Heart left ventricle (tissue), 16 donors: ENCODE data around the gene PSMC5. TPM values are rescaled to one million over a fixed set of nuclear protein-coding genes. Genes with fewer than 3 reads are reported as not detected.
"Not testable (repeated sequence)": the region's sequence is repeated elsewhere in the genome, so short reads cannot be mapped to it uniquely, and the experiment has no call there.

Experiments
- ATAC-seq, 4 donors: fragments of 200-7000 bp; cut with Tn5 transposase; one replicate each; pipeline ENCODE4 v1.9.1; 2020 to 2022; ENCODE audit warnings: moderate library complexity in 4 of 4, mild to moderate bottlenecking in 3 of 4, moderate number of reproducible peaks in 1 of 4
- DNase-seq, 5 donors: peaks; one replicate each; pipeline ENCODE4 v3.0.0-alpha.2; 2020
- H3K27ac ChIP-seq, 12 donors: fragments of 200-600 bp; sonication (generic) in 4 of 12; one replicate each; pipeline versions ENCODE4 v1.5.0 to v1.8.0; 2016 to 2022; ENCODE audit warnings: mild to moderate bottlenecking in 2 of 12
- H3K27me3 ChIP-seq, 9 donors: fragments of 200-600 bp; sonication (generic) in 2 of 9; one replicate each; pipeline versions ENCODE4 v1.5.1 to v1.8.0; 2016 to 2022; ENCODE audit warnings: mild to moderate bottlenecking in 3 of 9
- H3K36me3 ChIP-seq, 9 donors: fragments of 200-600 bp; sonication (generic) in 2 of 9; one replicate each; pipeline versions ENCODE4 v1.5.0 to v1.8.0; 2018 to 2022; ENCODE audit warnings: mild to moderate bottlenecking in 2 of 9
- H3K4me1 ChIP-seq, 12 donors: fragments of 200-600 bp; sonication (generic) in 4 of 12; one replicate each; pipeline versions ENCODE4 v1.5.0 to v1.8.0; 2016 to 2022; ENCODE audit warnings: mild to moderate bottlenecking in 3 of 12
- H3K4me3 ChIP-seq, 12 donors: fragments of 200-600 bp; sonication (generic) in 4 of 12; one replicate each; pipeline versions ENCODE4 v1.5.0 to v1.8.0; 2017 to 2022; ENCODE audit warnings: mild to moderate bottlenecking in 9 of 12, moderate library complexity in 4 of 12
- H3K9me3 ChIP-seq, 12 donors: fragments of 200-600 bp; sonication (generic) in 4 of 12; one replicate each; pipeline versions ENCODE4 v1.5.0 to v1.8.0; 2016 to 2022; ENCODE audit warnings: mild to moderate bottlenecking in 1 of 12
- POLR2A ChIP-seq, 2 donors: fragments of 450-650 bp; IDR thresholded peaks; one replicate each; pipeline ENCODE4 v1.6.1; 2017; ENCODE audit warnings: antibody characterized with exemption in 2 of 2, mild to moderate bottlenecking in 2 of 2, moderate library complexity in 2 of 2
- WGBS, 4 donors: extraction: QIAGEN DNeasy Blood & Tissue Kit in 2 of 4; methylation state at CpG; one replicate each; pipeline versions ENCODE4 v1.1.5 to v1.1.7; 2013 to 2018; 5-methylcytosine and 5-hydroxymethylcytosine counted together
- intact Hi-C, 10 donors: fragments of 100-400 bp; cut with DNase I; formaldehyde crosslinking; loops; one replicate each; pipeline versions ENCODE4 v1.11.1 to v1.14.2; 2022
- polyA plus RNA-seq, 2 donors: library from polyadenylated mRNA; stranded (reverse); fragments of 200-250 nt; gene quantifications; one replicate each; pipeline ENCODE4 v1.2.3, GENCODE V29; 2013
- total RNA-seq, 9 donors: library from RNA; depleted of rRNA in 2 of 9; stranded (reverse); fragments of >200 nt in 2 of 9; fragmentation: NEBNext Ultra II Directional in 3 of 9; extraction: Animal tissue kit (Norgen Biotek cat#: 25700) in 3 of 9; gene quantifications; one replicate each; pipeline versions ENCODE4 v1.1.0 to v1.2.4, GENCODE V29; 2016 to 2023
- TF ChIP-seq, protein P1 (sequence below), 12 donors: fragments of 200-600 bp; sonication (generic) in 4 of 12; IDR thresholded peaks; one replicate each; pipeline versions ENCODE4 v1.5.0 to v1.8.0; 2018 to 2022; ENCODE audit warnings: antibody characterized with exemption in 12 of 12, mild to moderate bottlenecking in 5 of 12
- donor health status: ischemic (EF 13 %, LVEDD 7.1; RV severe dilation, severe dysfunction).
- donor health status: healthy with polysubstance abuse.
- donor health status: DM: no; HTN: yes; CAD: no.
- donor health status: DM: no; HTN: no; CAD: no.
- donor health status: ischemic (EF 25% LVEDD 6.9; RV normal size, moderate dysfunction).
- donor health status: ischemic (EF 25% LVEDD 5.7; RV mildly dilated, moderate dysfunction).
- donor health status: healthy.
- donor health status: DM: yes; HTN: yes; CAD: no.
- donor health status: ischemic (EF 35%, LVEDD 5.7; RV mildly dilated, moderate dysfunction).
- donor health status: nonischemic (EF 11% LVEDD 7.7; RV severe dilation, severe dysfunction).
- donor health status: DM: yes; HTN: yes; CAD: no.
- donor health status: PGD.
- donor health status: ischemic (EF 29% LVEDD 5.4; RV normal size, mild dysfunction).
- donor health status: nonischemic (EF 23%, LVEDD 6.1; RV moderate dilation, normal function).

PSMC5 gene
- total and polyA plus RNA-seq, 11 donors, result 64.7 to 189 (median 127) TPM

DNA sequence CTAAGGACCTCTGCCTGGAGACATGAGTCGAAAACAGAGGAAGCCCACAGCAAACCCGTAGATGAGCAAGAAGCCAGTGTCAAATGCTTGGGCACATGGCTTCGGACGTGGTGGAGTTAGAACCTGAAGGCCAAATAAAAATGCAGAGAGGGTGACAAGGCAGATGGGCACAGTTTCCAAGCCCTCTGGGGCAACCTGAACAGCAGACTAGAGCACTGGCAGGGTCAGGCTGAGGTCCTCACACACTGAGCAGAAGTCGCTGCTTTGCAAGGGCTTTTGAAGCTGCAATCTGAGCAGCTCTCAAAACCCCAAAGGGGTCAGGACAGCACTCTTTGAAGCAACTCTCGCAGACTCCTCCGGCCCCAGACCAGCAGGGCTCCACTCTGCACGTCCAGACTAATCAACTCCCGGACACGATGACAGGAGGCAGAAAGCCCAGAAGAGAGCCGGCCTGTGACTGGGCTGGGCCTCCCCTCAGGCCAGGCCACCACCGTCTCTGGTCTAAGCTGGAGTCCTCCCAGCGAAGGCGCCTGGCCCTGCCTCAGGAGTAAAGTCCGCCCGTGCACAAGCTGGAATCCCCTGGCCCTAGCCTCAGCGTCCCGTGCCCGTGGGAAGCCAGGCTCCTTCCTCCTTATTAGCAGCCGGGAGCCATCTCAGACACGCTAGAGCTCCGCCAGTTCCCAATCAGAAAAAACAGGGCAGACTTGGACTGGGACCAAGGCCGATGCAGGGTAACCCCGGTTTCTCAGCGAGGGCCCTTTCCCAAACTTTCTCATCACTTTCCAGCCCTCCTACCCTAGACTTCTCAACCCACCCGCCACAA is 14.3 kb downstream of the PSMC5 start:
- Histone ChIP-seq H3K4me1 (peaks cover 21 to 60% (median 47%) of the 10 kb centered on the region in 12 donors), H3K4me3 (peak overlapping the region; percentile 69 to 99 (median 93)), H3K36me3 (peaks cover 0 to 11% (median 9%) of the 10 kb centered on the region in 9 donors), H3K27me3 (no peaks in the 10 kb centered on the region), H3K27ac (peak overlapping the region; percentile 84 to 98 (median 94)), H3K9me3 (no peaks in the 10 kb centered on the region)
- ATAC-seq (peak; percentile 3 to 14 (median 10)), DNase-seq (peak; percentile 56 to 86 (median 72))
- TF ChIP-seq POLR2A (IDR thresholded peaks at IDR 0.05), result no peak
- TF ChIP-seq, protein P1, sequence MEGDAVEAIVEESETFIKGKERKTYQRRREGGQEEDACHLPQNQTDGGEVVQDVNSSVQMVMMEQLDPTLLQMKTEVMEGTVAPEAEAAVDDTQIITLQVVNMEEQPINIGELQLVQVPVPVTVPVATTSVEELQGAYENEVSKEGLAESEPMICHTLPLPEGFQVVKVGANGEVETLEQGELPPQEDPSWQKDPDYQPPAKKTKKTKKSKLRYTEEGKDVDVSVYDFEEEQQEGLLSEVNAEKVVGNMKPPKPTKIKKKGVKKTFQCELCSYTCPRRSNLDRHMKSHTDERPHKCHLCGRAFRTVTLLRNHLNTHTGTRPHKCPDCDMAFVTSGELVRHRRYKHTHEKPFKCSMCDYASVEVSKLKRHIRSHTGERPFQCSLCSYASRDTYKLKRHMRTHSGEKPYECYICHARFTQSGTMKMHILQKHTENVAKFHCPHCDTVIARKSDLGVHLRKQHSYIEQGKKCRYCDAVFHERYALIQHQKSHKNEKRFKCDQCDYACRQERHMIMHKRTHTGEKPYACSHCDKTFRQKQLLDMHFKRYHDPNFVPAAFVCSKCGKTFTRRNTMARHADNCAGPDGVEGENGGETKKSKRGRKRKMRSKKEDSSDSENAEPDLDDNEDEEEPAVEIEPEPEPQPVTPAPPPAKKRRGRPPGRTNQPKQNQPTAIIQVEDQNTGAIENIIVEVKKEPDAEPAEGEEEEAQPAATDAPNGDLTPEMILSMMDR (IDR thresholded peaks at IDR 0.05), result no peak
- intact Hi-C loops, result loop anchor here in 3 of 10 donors (1.0 to 5.0 kb wide), 3 partner anchors 14 to 69 kb away; partner anchors contain the start of genes FTSJ3 (in 3 of the 3), PSMC5 (in 3 of the 3), CCDC47 (in 2 of the 3) and DDX42 (in 1 of the 3)
- 4 to 6% (median 4%) methylated on average over 22 to 26 of the region's 26 CpGs for WGBS, 4 donors

GRCh38 chr17:63842173-63842539 is 14.9 kb downstream of the PSMC5 start:
- TF ChIP-seq, protein P1 (IDR thresholded peaks at IDR 0.05), result no peak
- no peak for TF ChIP-seq POLR2A (IDR thresholded peaks at IDR 0.05)
- Histone ChIP-seq H3K36me3 (peaks cover 0 to 5% (median 3%) of the 10 kb centered on the region in 9 donors), H3K27ac (peak overlapping the region; percentile 84 to 98 (median 94)), H3K27me3 (no peaks in the 10 kb centered on the region), H3K4me1 (peaks cover 21 to 58% (median 46%) of the 10 kb centered on the region in 12 donors), H3K9me3 (no peaks in the 10 kb centered on the region), H3K4me3 (peak overlapping the region; percentile 69 to 99 (median 93))
- 1 to 2% (median 1%) methylated on average over 27 to 36 of the region's 36 CpGs for WGBS, 4 donors
- intact Hi-C loops, result loop anchor here in 3 of 10 donors (1.0 to 5.0 kb wide), 3 partner anchors 15 to 70 kb away; partner anchors contain the start of genes FTSJ3 (in 3 of the 3), PSMC5 (in 3 of the 3), CCDC47 (in 2 of the 3) and DDX42 (in 1 of the 3)
- DNase-seq (peak; percentile 45 to 72 (median 48)), ATAC-seq (no peak)

GRCh38 chr17:63842540-63843386 is 15.5 kb downstream of the PSMC5 start, which contains the start of gene SMARCD2:
Gene SMARCD2, minus strand, starts transcription at chr17:63842685. Its CDS starts 11 bp downstream, at chr17:63842674.
- Histone ChIP-seq H3K36me3 (no peaks in the 10 kb centered on the region), H3K27ac (peak within 1 kb of the TSS; percentile 84 to 98 (median 94)), H3K4me1 (peaks cover 19 to 52% (median 44%) of the 10 kb centered on the region in 12 donors), H3K9me3 (no peaks in the 10 kb centered on the region), H3K27me3 (no peaks in the 10 kb centered on the region), H3K4me3 (peak within 1 kb of the TSS; percentile 69 to 99 (median 93))
- 0% methylated on average over 39 to 92 of the region's 92 CpGs for WGBS, 4 donors
- intact Hi-C loops, result loop anchor here in 3 of 10 donors (1.0 to 5.0 kb wide), 3 partner anchors 15 to 70 kb away; partner anchors contain the start of genes FTSJ3 (in 3 of the 3), PSMC5 (in 3 of the 3), CCDC47 (in 2 of the 3) and DDX42 (in 1 of the 3)
- ATAC-seq, result peak; percentile 86 to 92 (median 88)
- DNase-seq, result peak; percentile 99 to 100 (median 99)
- TF ChIP-seq, protein P1 (IDR thresholded peaks at IDR 0.05), result peak in 3 of 12 donors; percentile 4 to 10 (median 7)
- TF ChIP-seq POLR2A (IDR thresholded peaks at IDR 0.05), result peak in 1 of 2 donors; percentile 90

GRCh38 chr17:63843387-63843888 is 16.2 kb downstream of the PSMC5 start:
- H3K36me3 ChIP-seq, result not testable (repeated sequence)
- 6 to 17% (median 9%) methylated on average over 19 of the region's 19 CpGs for WGBS, 4 donors

More at GRCh38 chr17:63843387-63843888, 16.2 kb downstream of the PSMC5 start:
- ATAC-seq, result peak in 3 of 4 donors; percentile 0 to 23 (median 9)
- Histone ChIP-seq H3K27ac (peak overlapping the region; percentile 66 to 98 (median 94)), H3K4me1 (peaks cover 18 to 48% (median 38%) of the 10 kb centered on the region in 12 donors), H3K4me3 (peak overlapping the region; percentile 28 to 99 (median 93))
- intact Hi-C loops, result loop anchor here in 2 of 10 donors (2.0 to 5.0 kb wide), 2 partner anchors 71 kb away; partner anchors contain the start of genes CCDC47 (in 2 of the 2) and DDX42 (in 1 of the 2)
- H3K9me3 ChIP-seq, H3K27me3 ChIP-seq: not testable (repeated sequence)
- peak in 3 of 5 donors; percentile 57 to 83 (median 75) for DNase-seq
